A673 (cell line): ENCODE data around the gene BNIPL.

ENCODE experiments used
- CTCF ChIP-seq: fragments of 300-800, 200-600 bp; sonication (generic); conservative IDR thresholded peaks from 2 replicates; pipeline ENCODE4 v1.5.1; 2017; ENCODE audit warnings: low read depth, mild to moderate bottlenecking, antibody characterized with exemption, low read length, moderate library complexity, mixed read lengths
- EZH2 ChIP-seq: fragments of 200-600 bp; sonication (generic); IDR thresholded peaks from 2 replicates; pipeline ENCODE4 v1.6.1; 2017; ENCODE audit warnings: borderline replicate concordance, low read depth, mild to moderate bottlenecking, mixed read lengths, antibody characterized with exemption, low read length; ENCODE audit not compliant: poor library complexity, severe bottlenecking

GRCh38 chr1:151005729-151006319 lies 30.6 kb upstream of the BNIPL start:
- TF ChIP-seq EZH2: no peak
- TF ChIP-seq CTCF: no peak
